NCI-H345 treated with DMSO at 0.1 percent for 48 hours (cell line): Measurements from ENCODE around the gene BAAT.

Source experiments
- DNase-seq: peaks from one replicate; lab custom pipeline; 2025; ENCODE audit not compliant: unreplicated experiment; lab: John Stamatoyannopoulos, UW

BAAT gene

GRCh38 chr9:101324245-101324804 lies 60.5 kb downstream of the BAAT start:
- no peak for DNase-seq

- DNase-seq, result no peak
Measured at GRCh38 chr9:101323129-101323528, 61.7 kb downstream of the BAAT start.

GRCh38 chr9:101317735-101318134 lies 67.1 kb downstream of the BAAT start:
- no peak for DNase-seq

GRCh38 chr9:101315112-101315450 lies 69.7 kb downstream of the BAAT start:
- no peak for DNase-seq

GRCh38 chr9:101312661-101313060 lies 72.1 kb downstream of the BAAT start:
- DNase-seq, result no peak

DNA sequence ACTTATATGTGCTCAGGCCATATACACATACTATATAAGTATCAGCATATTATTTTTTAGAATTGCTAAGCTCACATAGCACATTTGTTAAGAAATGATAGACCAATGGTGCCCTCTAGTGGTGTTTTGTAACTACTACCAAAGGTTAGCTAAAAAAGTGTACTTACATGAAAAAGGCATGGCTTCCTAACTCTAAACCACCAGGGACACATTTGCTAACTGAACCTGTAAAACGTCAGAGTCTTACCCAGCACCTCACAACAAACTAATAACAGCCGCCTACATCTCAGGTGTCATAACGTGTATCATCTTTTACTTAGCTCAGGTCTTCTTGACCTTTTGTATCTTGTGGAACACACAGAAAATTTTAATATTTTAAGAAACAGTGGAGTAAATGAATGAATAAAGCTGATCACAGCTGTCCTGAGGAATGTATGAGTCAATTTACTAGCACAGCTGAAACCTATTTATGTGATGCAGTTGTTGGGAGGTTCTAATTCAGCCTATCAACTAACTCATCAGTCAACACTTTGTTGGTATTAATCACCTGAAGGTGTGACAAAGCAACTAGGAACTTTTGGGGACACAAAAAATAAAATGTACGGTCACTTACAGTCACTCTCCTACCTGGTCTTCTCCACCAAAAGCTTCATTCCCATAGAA lies 72.9 kb downstream of the BAAT start:
- peak; percentile 84 for DNase-seq

DNA sequence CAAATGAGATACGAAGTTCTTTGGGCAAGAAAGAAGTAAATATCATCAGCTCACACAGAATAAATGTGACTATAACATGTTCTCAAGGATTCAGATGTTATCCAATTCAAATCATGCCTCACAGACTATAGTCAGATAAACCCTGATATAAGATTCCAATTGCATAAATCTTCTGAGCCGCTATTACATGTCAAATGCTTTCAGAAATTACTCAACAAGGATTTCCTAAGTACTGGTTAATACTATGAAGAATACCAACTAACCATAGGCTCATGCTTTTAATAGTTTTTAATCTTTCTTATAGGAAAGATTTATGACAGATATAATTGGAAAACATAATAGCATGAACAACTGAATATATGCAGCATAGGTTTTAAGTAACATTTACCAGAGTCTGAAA lies 73.6 kb downstream of the BAAT start:
- no peak for DNase-seq
